GM19238 (cell line): ENCODE results near the gene STK16.
"Not testable (repeated sequence)": the region's sequence is repeated elsewhere in the genome, so short reads cannot be mapped to it uniquely, and the experiment has no call there.

ENCODE experiments used
- DNase-seq: peaks from one replicate; pipeline ENCODE4 v3.0.0; 2011; ENCODE audit warnings: low spot score; ENCODE audit not compliant: insufficient read length

The STK16 gene, protein sequence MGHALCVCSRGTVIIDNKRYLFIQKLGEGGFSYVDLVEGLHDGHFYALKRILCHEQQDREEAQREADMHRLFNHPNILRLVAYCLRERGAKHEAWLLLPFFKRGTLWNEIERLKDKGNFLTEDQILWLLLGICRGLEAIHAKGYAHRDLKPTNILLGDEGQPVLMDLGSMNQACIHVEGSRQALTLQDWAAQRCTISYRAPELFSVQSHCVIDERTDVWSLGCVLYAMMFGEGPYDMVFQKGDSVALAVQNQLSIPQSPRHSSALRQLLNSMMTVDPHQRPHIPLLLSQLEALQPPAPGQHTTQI

DNA sequence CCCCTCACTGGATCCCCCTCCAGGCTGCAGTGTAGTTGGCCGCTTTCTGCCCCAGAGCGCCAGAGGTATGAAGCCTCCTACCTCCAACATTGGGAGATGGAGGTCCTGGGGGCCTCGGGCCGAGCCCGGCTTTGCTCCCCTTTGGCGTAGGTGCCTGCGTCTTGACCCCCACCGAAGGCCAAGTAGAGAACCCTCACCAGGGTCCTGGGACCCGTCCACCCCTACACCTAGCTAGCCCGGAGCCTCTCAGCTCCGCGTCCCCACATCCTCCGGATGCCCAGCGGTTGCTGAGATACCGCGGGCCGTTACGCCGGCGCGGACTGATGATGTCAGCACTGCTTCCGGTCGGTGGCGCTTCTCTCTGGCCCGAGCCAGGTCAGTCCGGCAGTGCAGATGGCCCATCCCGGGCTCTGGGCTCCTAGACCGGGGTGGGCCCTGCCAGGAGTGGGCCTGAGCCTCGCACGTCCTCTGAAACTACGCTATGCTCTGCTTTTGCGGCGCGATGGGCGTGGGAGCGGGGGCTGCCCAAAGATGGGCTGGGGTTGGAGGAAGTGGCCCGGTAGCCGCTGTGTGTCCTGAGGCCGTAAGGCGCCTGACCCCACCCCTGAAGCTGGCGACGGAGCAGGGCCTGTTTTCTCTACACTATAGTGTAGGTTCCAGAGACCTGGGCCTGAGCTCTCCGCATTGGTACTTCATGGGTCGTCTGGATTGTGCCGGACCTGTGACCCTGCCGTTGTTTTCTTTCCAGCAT lies at the start of gene STK16, which contains the start of gene GLB1L:
STK16 (plus strand) TSS at position 332 of the 751 bp plus-strand sequence. CDS start 521 bp downstream, outside the sequence.
GLB1L (minus strand) TSS at position 297 of the 751 bp plus-strand sequence. CDS start 1,871 bp downstream, outside the sequence.
- DNase-seq: peak; percentile 96

DNA sequence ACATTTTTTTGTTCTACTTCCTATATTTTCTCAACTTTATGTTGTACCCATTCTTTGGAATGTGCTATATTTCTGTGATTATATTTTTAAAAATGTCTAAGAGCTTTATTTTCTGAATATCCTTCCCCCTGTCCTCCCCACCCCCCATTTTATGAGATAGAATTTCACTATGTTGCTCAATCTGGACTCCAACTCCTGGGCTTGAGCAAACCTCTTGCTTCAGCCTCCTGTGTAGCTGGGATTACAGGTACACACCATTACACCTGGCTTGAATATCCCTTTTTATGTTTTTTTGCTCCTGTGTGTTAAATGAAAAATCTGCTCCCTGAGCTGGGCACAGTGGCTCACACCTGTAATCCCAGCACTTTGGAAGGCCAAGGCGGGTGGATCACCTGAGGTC lies 47.9 kb upstream of the STK16 start:
- DNase-seq: no peak

DNA sequence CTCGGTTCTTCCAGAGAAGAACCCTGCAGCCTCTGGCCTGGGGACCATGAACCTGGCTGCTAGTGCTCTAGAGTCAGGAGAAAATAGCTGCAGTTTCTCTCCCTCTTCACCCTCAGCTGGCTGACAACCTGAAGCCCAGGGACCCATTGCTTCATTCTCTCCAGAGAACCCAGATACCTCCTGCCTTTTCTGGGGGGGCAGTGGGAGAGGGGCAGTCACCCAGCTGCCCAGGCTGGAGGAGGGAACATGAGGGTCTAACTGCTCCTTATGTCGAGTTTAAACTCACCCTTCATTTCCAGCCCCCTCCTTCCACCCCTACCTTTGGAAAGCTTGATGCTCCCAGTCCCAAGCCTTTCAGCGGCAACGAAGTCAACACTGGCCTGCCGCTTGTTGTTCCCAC lies 46.3 kb upstream of the STK16 start:
- no peak for DNase-seq

DNA sequence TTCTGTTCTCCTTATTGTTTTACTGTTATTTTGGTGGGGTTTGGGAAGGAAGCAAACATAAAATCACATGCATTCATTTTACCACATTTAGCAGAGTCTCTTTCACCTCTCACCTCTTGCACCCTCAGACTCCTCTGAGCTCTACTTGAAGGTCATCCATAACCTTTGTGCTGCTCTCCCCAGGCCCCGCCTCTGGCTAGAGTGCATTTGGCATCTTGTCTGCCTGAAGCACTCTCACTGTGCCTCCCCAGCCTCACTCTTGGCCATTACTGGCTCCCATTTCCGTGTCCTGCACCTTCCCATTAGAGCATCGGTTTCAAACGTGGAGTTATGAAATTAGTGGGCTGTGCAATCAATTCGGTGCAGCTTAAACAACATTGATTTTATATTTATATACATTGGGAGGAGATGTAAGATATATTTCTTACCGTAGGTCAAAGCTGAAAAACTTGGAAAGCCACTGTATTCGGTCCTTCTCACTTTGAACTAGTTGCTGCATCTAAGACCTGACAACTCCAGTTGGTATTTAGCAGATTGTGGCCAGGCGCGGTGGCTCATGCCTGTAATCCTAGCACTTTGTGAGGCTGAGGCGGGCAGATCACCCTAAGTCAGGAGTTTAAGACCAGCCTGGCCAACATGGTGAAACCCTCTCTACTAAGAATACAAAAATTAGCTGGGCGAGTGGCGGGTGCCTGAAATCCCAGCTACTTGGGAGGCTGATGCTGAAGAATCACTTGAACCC lies 45.6 kb upstream of the STK16 start:
- no peak for DNase-seq

DNA sequence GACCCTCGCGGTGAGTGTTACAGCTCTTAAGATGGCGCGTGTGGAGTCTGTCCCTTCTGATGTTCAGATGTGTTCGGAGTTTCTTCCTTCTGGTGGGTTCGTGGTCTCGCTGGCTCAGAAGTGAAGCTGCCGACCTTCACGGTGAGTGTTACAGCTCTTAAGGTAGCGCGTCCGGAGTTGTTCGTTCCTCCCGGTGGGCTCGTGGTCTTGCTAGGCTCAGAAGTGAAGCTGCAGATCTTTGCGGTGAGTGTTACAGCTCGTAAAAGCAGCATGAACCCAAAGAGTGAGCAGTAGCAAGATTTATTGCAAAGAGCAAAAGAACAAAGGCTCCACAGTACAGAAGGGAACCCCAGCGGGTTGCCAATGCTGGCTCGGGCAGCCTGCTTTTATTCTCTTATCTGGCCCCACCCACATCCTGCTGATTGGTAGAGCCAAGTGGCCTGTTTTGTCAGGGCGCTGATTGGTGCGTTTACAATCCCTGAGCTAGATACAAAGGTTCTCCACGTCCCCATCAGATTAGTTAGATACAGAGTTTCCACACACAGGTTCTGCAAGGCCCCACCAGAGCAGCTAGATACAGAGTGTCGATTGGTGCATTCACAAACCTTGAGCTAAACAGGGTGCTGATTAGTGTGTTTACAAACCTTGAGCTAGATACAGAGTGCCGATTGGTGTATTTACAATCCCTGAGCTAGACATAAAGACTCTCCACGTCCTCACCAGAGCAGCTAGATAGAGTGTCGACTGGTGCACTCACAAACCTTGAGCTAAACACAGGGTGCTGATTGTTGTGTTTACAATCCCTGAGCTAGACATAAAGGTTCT lies 44.6 kb upstream of the STK16 start:
- DNase-seq: not testable (repeated sequence)

DNA sequence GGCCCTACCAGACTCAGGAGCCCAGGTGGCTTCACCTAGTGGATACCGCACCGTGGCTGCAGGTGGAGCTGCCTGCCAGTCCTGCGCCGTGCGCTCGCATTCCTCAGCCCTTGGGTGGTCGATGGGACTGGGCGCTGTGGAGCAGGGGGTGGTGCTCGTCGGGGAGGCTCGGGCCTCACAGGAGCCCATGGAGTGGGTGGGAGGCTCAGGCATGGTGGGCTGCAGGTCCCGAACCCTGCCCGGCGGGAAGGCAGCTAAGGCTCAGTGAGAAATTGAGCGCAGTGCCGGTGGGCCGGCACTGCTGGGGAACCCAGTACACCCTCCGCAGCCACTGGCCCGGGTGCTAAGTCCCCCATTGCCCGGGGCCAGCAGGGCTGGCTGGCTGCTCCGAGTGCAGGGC lies 43.9 kb upstream of the STK16 start:
- not testable (repeated sequence) for DNase-seq

DNA sequence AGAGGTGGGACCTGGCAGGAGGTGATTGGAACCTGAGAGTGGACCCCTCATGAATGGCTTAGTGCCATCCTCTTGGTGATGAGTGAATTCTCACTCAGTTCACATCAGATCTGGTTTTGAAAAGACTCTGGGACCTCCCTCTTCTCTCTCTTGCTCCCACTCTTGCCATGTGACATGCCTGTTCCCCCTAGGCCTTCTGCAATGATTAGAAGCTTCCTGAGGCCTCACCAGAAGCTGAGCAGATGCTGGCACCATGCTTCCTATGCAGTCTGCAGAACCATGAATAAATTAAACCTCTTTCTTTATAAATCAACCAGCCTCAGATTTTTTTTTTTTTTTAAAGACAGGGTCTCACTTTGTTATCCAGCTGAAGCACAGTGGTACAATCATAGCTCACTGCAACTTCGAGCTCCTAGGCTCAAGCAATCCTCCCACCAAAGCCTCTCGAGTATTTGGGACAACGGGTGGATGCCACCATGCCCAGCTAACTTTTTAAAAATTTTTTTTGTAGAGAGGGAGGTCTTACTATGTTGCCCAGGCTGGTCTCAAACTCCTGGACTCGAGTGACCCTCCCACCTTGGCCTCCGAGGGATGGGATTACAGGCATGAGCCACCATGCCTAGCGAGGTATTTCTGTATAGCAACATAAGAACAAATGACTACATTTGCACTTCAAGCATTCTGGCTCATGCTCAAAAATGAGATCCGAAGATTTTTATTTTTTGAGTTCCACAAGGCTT lies 40.7 kb upstream of the STK16 start:
- DNase-seq: no peak

DNA sequence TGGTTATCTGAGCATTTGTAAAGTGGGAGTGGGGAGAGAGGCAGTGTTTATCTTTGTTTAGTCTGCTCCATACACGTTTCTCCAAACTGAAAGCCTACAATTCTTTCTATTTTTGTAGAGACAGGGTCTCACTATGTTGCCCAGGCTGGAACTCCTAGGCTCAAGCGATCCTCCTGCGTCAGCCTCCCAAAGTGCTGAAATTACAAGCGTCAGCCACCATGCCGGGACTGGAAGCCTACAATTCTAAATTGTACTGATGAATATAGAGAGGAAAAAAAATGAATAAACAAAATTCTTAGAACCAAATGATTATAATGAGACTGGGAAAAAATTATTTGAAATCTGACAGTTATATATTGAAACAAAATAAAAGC lies 40.1 kb upstream of the STK16 start:
- no peak for DNase-seq

DNA sequence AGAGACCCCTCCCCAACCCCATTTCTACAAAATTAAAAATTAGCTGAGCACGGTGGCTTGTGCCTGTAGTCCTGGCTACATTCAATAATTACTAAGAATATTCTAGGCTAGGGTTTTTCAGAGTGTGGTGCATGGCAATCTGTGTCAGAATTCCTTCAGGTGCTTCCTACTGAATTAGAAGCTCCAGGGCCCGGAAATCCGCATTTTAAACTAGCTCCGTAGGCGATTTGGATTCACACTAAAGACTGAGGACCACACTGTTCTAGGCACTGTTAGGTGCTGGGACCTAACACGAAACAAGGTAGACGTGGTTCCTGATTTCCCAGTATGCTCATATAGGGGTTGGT lies 39.3 kb upstream of the STK16 start:
- DNase-seq: no peak

DNA sequence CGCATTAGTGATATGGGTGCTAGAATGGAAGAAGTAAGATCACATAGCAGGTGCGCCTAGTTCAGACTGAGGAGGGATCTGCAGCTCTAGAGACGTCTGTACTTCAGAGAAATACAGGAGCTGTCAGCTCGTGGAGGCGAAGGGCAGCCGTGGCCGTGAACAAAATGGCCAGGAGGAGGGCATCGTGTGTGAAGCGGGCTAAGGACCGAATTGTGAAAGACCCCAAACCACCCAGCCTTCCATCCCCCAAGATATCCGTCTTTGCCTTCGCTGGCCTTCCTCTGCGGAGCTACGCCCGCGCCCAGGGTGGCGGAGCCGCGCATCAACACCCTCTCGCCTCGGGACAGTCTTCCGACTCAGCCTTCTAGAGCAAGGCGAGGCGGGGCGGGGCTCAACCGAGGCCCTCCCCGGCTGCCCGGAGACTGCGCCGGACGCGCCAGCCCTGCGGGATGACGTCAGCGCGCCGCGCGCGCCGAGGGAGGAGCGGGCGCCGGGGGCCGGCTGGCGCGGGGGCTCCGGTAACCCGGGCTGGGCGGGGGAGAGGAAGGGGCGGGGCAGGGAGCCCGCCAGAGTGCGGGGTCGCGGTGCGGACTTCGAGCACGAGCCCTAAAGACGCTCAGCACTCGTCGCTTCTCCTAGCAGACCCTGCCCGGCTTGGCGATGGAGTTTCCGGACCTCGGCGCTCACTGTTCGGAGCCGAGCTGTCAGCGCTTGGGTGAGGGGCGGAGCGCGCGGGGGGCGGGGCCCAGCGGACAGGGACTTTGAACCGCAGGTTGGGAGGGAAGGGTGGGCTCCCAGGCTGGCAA lies 38.7 kb upstream of the STK16 start, which contains the start of gene ZFAND2B:
ZFAND2B (plus strand) TSS at position 455 of the 806 bp plus-strand sequence; CDS start at position 661, 206 bp downstream.
- DNase-seq: peak; percentile 98

DNA sequence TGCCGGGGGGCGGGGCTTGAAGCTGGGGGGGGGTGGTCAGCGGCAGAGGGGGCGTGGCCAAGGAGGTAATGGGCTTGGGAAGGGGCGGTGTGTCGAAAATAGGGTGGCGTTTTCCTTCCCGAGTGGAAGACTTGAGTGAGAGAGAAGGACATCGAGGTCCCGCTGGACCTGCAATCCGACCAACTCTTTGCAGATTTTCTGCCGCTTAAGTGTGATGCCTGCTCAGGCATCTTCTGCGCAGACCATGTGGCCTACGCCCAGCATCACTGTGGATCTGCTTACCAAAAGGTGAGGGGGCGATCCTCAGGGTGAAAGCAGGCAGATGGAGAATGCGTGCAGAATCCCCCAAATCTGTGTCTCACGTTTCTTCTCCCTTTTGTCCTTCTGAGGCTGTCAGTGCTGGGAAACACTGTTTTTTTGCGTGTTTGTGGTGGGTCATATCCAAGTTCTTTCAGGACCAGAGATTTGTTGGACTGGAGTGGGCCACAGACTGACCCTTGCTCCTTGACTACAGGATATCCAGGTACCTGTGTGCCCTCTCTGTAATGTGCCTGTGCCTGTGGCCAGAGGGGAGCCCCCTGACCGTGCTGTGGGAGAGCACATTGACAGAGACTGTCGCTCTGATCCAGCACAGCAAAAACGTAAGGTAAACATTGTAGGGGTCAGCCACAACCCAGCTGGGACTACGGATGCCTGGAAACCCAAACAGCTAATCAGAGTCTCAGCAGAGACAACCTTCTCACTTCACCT lies 38.0 kb upstream of the STK16 start:
- DNase-seq: no peak

DNA sequence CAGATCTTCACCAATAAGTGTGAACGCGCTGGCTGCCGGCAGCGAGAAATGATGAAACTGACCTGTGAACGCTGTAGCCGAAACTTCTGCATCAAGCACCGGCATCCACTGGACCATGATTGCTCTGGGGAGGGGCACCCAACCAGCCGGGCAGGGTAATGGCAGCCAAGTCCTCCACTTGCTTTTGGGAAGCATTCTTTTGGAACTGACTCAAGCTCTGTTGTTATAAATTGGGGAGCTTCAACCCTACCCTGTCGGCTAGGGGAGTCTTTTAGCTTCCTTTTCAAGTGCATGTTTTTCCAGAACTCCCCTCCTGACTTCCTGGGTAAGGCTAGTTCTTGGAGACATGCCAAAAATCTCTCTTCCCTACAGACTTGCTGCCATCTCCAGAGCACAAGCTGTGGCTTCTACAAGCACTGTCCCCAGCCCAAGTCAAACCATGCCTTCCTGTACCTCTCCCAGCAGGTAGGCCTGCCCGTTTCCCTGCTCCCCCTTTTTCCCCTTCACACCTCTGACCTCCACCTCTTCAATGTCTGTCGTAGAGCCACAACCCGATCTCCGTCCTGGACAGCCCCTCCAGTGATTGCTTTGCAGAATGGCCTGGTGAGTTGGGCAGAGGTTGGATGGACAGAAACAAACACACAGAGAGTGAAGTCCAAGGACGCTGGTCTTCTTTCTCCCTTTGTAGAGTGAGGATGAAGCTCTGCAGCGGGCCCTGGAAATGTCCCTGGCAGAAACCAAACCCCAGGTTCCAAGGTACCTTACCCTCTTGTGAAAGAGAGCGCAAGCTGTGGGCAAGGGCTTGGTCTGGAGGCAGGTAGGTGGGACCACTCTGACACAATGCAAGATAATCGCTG lies 37.2 kb upstream of the STK16 start:
- DNase-seq: no peak

DNA sequence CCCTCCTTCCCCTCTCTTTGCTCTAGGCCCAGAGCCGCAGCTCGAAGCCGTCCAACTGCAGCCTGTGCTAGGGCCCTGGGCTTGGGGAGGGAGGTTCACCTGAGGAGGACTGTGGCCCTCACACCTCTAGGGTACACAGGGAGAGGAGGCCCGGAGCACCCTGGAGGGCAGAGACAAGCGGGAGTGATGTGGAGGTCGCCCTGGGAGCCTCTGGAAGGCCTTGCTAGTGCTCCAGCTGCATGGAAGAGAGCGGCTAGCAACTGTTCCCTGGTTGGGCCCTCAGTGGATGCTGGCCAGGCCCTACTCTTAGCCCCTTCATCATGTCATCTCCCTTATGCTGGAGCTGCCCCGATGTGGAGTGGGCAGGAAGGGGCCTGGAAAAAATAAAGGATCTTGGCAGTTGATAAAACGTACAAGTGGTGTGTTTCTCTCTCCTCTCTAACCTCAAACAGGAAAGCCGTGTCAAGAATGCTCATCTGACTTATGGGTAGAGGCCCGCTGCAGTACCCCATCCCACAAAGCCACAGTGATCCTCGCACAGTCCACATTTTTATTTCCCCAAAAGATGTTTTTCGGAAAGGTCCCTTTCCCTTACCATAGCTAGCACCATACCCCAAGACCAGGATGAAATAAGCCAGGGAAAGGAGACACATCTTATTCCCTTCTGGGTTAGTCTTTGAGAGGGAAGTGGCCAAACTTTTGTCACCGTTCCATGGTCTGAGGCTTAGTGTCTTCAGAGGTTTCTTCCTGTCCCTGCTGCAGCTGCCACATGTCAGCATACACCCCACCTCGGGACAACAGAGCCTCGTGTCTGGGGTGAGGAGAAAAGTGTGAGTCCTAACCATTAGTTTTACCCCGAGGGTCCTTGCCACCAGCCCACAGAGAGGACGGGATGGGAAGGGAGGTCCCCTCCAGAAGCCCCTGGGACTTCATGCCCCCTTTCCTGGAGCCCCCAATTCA lies 35.8 kb upstream of the STK16 start:
- DNase-seq: no peak

DNA sequence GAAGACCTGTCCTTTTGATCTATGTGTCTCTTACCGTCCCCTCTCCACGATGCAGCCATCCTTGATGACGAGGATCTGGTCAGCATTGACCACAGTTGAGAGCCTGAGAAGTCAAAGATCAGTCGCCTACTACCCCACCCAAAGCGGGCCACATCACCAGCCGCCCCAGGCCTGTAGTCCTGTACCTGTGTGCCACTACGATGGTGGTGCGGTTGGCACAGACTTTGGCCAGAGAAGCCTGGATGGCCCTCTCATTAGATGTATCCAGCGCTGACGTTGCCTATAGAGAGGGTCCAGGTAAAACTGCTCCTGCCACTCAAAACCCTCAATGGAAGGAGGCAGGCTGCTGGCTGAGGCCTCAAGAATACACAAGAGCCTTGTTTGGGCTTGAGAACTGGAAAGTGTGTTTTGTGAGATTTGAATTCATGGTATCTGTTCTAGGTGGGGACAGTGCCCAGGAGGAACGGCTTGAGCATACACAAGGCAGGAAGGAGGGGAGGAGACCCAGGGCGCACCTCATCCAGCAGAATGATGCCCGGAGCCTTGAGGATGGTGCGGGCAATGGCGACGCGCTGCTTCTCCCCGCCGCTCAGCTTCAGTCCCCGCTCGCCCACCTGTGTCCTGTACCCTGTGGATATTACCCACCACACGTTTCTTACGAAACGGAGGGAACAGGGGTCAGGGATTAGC lies 34.9 kb upstream of the STK16 start:
- DNase-seq: no peak

DNA sequence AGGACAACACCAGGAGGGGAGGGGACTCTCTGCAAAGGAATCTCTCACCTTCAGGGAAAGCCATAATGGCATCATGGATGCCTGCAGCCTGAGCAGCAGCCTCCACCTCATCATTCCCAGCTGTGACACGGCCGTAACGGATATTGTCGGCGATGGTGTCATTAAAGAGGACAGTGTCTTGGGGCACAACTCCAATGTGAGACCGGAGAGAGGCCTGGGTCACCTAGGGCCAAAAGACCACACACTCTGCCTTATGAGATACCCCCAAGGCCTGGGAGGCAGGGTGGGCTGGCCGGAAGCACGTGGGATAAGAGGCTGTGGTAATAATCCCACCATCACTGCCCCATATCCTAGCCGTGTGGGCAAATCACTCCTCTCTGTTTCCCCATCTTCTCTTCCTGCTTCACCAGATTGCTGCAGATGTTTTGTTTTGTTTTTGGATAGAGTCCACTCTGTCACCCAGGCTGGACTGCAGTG lies 34.4 kb upstream of the STK16 start:
- no peak for DNase-seq

DNA sequence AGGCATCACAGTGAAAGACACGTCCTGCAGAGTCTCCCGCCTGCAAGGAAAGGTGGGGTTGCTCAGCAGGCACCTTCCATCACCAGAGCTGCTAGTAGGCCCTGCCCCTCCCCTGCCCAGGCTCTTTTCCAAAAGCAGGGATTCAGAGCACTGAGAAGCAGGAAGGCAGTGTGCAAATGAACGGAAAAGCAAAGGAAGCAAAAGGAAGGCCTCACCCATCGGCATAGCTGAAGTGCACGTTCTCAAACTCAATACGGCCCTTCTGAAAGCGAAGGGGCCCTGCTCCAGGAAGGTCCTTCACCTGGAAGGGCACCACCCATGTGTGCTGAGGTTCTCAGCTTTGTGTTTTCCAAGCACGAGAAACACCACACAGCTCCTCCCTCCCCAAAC lies 32.3 kb upstream of the STK16 start:
- DNase-seq: no peak
